CD4-positive, alpha-beta memory T cell (primary cell): ENCODE results near the gene VWF. TPM values are rescaled to one million over a fixed set of nuclear protein-coding genes. Genes with fewer than 3 reads are reported as not detected.

Experiments used
- CTCF ChIA-PET: fragments of 350-600 bp; sonication (Branson Sonifier 250); formaldehyde crosslinking; loops from one replicate; lab custom pipeline; 2021; ENCODE audit warnings: inconsistent platforms; ENCODE audit not compliant: partially characterized antibody; lab: Charles Lee
- POLR2A ChIA-PET: fragments of 350-600 bp; sonication (Branson Sonifier 250); formaldehyde crosslinking; loops from one replicate; lab custom pipeline; 2021; ENCODE audit not compliant: partially characterized antibody; lab: Charles Lee
- DNase-seq, 5 donors: peaks; one replicate each; pipeline versions ENCODE4 v3.0.0 to v3.0.0-alpha.2; 2020 to 2022; ENCODE audit warnings: mixed read lengths in 1 of 5
- H3K27ac ChIP-seq: one replicate; pipeline ENCODE4 v1.7.0; 2013; ENCODE audit warnings: low read depth, low read length
- H3K27me3 ChIP-seq: 2 replicates; pipeline ENCODE4 v1.7.0; 2013; ENCODE audit warnings: mild to moderate bottlenecking, low read length, moderate library complexity; ENCODE audit not compliant: insufficient read depth
- H3K36me3 ChIP-seq: 2 replicates; pipeline ENCODE4 v1.7.0; 2013; ENCODE audit warnings: mild to moderate bottlenecking, low read length, moderate library complexity; ENCODE audit not compliant: insufficient read depth
- H3K4me1 ChIP-seq: 2 replicates; pipeline ENCODE4 v1.7.0; 2013; ENCODE audit warnings: mild to moderate bottlenecking, low read length, moderate library complexity; ENCODE audit not compliant: insufficient read depth
- H3K4me3 ChIP-seq, 2 donors: one replicate each; pipeline ENCODE4 v1.7.0; 2013; ENCODE audit warnings: low read length in 2 of 2, mild to moderate bottlenecking in 1 of 2
- H3K9me3 ChIP-seq, 2 donors: one replicate each; pipeline ENCODE4 v1.7.0; 2013; ENCODE audit warnings: low read length in 2 of 2, control low read depth in 1 of 2; ENCODE audit not compliant: control insufficient read depth in 1 of 2
- H3K27ac Mint-ChIP-seq, 7 donors: one replicate each; pipeline ENCODE4 v1.8.0; 2020 to 2021; ENCODE audit warnings: mixed read lengths in 7 of 7, mild to moderate bottlenecking in 6 of 7, inconsistent platforms in 3 of 7, moderate library complexity in 3 of 7
- H3K27me3 Mint-ChIP-seq, 2 donors: one replicate each; pipeline ENCODE4 v1.8.0; 2020 to 2021; ENCODE audit warnings: mixed read lengths in 2 of 2
- H3K36me3 Mint-ChIP-seq, 2 donors: one replicate each; pipeline ENCODE4 v1.8.0; 2020 to 2021; ENCODE audit warnings: mixed read lengths in 2 of 2, inconsistent platforms in 1 of 2, mild to moderate bottlenecking in 1 of 2
- H3K4me1 Mint-ChIP-seq, 4 donors: one replicate each; pipeline ENCODE4 v1.8.0; 2020 to 2021; ENCODE audit warnings: mixed read lengths in 4 of 4, mild to moderate bottlenecking in 1 of 4
- H3K4me3 Mint-ChIP-seq, 8 donors: one replicate each; pipeline ENCODE4 v1.8.0; 2020 to 2021; ENCODE audit warnings: mixed read lengths in 8 of 8, mild to moderate bottlenecking in 7 of 8, moderate library complexity in 6 of 8, inconsistent platforms in 3 of 8
- H3K9me3 Mint-ChIP-seq, 8 donors: one replicate each; pipeline ENCODE4 v1.8.0; 2020 to 2021; ENCODE audit warnings: mixed read lengths in 8 of 8, mild to moderate bottlenecking in 5 of 8, inconsistent platforms in 3 of 8, moderate library complexity in 1 of 8
- intact Hi-C: fragments of 100-400 bp; cut with micrococcal nuclease; formaldehyde crosslinking; loops from one replicate; pipeline ENCODE4 v1.15.1; 2023
- polyA plus RNA-seq, 2 donors: library from polyadenylated mRNA; unstranded; fragments of 300-500 nt; fragmentation: Illumina TruSeq; gene quantifications; one replicate each; pipeline ENCODE4 v1.2.3, GENCODE V29; 2021
- total RNA-seq, 2 experiments: library from RNA; stranded (reverse); gene quantifications; one replicate each; pipeline ENCODE4 v1.2.3, GENCODE V29; 2021

Gene VWF
- total and polyA plus RNA-seq, 4 experiments from 2014 or later, result 0.03 to 0.17 (median 0.15) TPM; not detected in 1

GRCh38 chr12:6045438-6045837 is 79.0 kb downstream of the VWF start:
- H3K4me3 Mint-ChIP-seq, result no peak overlapping the region
- ChIA-PET CTCF (interaction anchor here (1.0 to 1.1 kb wide), 2 partner anchors 15 to 57 kb away, joined by 3 to 5 read pairs; no protein-coding TSS in a partner anchor), POLR2A (no interaction called here)
- no peaks in the 10 kb centered on the region for H3K36me3 Mint-ChIP-seq
- Histone ChIP-seq H3K9me3 (no peaks in the 10 kb centered on the region), H3K27me3 (no peaks in the 10 kb centered on the region), H3K36me3 (no peaks in the 10 kb centered on the region), H3K27ac (no peak overlapping the region), H3K4me3 (no peak overlapping the region), H3K4me1 (no peaks in the 10 kb centered on the region)
- H3K9me3 Mint-ChIP-seq, result no peaks in the 10 kb centered on the region
- no peak for DNase-seq
- no peaks in the 10 kb centered on the region for H3K4me1 Mint-ChIP-seq
- H3K27ac Mint-ChIP-seq, result peak overlapping the region in 1 of 7 donors; percentile 8
- H3K27me3 Mint-ChIP-seq, result peaks cover 11 to 29% of the 10 kb centered on the region in 2 donors
- intact Hi-C loops, result no loop called here

- Mint-ChIP-seq H3K27me3 (peaks cover 7 to 22% of the 10 kb centered on the region in 2 donors), H3K9me3 (no peaks in the 10 kb centered on the region), H3K4me3 (no peak overlapping the region), H3K36me3 (no peaks in the 10 kb centered on the region), H3K27ac (no peak overlapping the region), H3K4me1 (peaks cover 0 to 2% (median under 1%) of the 10 kb centered on the region in 4 donors)
- Histone ChIP-seq H3K36me3 (no peaks in the 10 kb centered on the region), H3K4me3 (no peak overlapping the region), H3K27ac (no peak overlapping the region), H3K27me3 (no peaks in the 10 kb centered on the region), H3K4me1 (no peaks in the 10 kb centered on the region), H3K9me3 (no peaks in the 10 kb centered on the region)
- ChIA-PET CTCF (interaction anchor here (1.0 to 1.4 kb wide), 2 partner anchors 9 to 56 kb away, joined by 3 to 8 read pairs; no protein-coding TSS in a partner anchor), POLR2A (no interaction called here)
- intact Hi-C loops, result no loop called here
- no peak for DNase-seq
Observed at GRCh38 chr12:6044082-6044481, 80.4 kb downstream of the VWF start.

GRCh38 chr12:6042446-6042845 is 82.0 kb downstream of the VWF start:
- no peaks in the 10 kb centered on the region for H3K4me1 ChIP-seq
- CTCF ChIA-PET, result no interaction called here

DNA sequence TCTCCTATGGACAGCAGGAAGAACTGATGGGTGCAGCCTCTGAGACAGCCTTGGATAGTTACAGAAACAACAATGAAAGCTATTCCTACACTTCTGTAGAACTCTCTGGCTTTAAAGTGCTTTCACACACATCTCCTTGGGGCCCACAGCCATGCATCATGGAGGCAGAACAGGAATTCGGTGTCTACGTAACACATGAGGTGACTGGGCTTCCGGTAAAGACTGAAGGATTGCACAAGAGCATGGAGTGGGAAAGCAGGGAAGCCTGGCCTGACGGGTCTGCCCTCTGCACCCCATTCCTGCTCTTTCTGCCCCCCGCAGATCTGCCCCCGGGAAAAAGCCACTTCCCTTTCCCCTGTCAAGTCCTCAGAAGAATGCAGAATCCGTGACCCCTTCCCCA is 82.6 kb downstream of the VWF start:
- no peak overlapping the region for H3K4me3 ChIP-seq
- no peaks in the 10 kb centered on the region for H3K36me3 Mint-ChIP-seq
- no peaks in the 10 kb centered on the region for H3K27me3 ChIP-seq
- peaks cover 4 to 13% of the 10 kb centered on the region in 2 donors for H3K27me3 Mint-ChIP-seq
- H3K27ac Mint-ChIP-seq, result no peak overlapping the region
- CTCF ChIA-PET, result interaction anchor here (9.6 kb wide), 1 partner anchor 50 kb away, joined by 186 read pairs; no protein-coding TSS in a partner anchor
- H3K4me1 Mint-ChIP-seq, result peaks cover 0 to 2% (median under 1%) of the 10 kb centered on the region in 4 donors
- intact Hi-C loops, result no loop called here
- DNase-seq, result no peak
- no peak overlapping the region for H3K4me3 Mint-ChIP-seq
- H3K27ac ChIP-seq, result no peak overlapping the region
- no peaks in the 10 kb centered on the region for H3K9me3 Mint-ChIP-seq
- no peaks in the 10 kb centered on the region for H3K36me3 ChIP-seq
- H3K9me3 ChIP-seq, result no peaks in the 10 kb centered on the region
- POLR2A ChIA-PET, result no interaction called here
- H3K4me1 ChIP-seq, result no peaks in the 10 kb centered on the region

More at GRCh38 chr12:6042446-6042845, 82.0 kb downstream of the VWF start:
- Mint-ChIP-seq H3K4me3 (no peak overlapping the region), H3K9me3 (no peaks in the 10 kb centered on the region), H3K4me1 (peaks cover 0 to 2% (median under 1%) of the 10 kb centered on the region in 4 donors), H3K27ac (no peak overlapping the region), H3K36me3 (no peaks in the 10 kb centered on the region), H3K27me3 (peaks cover 7 to 18% of the 10 kb centered on the region in 2 donors)
- DNase-seq, result no peak
- Histone ChIP-seq H3K9me3 (no peaks in the 10 kb centered on the region), H3K36me3 (no peaks in the 10 kb centered on the region), H3K27me3 (no peaks in the 10 kb centered on the region), H3K27ac (no peak overlapping the region), H3K4me3 (no peak overlapping the region)
- intact Hi-C loops, result no loop called here
- POLR2A ChIA-PET, result no interaction called here

- no peaks in the 10 kb centered on the region for H3K4me1 ChIP-seq
- H3K27me3 Mint-ChIP-seq, result peaks cover 6 to 13% of the 10 kb centered on the region in 2 donors
- H3K27ac ChIP-seq, result no peak overlapping the region
- H3K4me3 Mint-ChIP-seq, result no peak overlapping the region
- DNase-seq, result no peak
- ChIA-PET POLR2A (no interaction called here), CTCF (interaction anchor here (9.6 kb wide), 1 partner anchor 49 kb away, joined by 186 read pairs; no protein-coding TSS in a partner anchor)
- no peaks in the 10 kb centered on the region for H3K27me3 ChIP-seq
- peak overlapping the region in 1 of 7 donors; percentile 46 for H3K27ac Mint-ChIP-seq
- no peaks in the 10 kb centered on the region for H3K36me3 ChIP-seq
- intact Hi-C loops, result loop anchor here (1.0 kb wide), 2 partner anchors 53 to 75 kb away; no protein-coding TSS in a partner anchor
- H3K9me3 Mint-ChIP-seq, result no peaks in the 10 kb centered on the region
- H3K36me3 Mint-ChIP-seq, result no peaks in the 10 kb centered on the region
- no peaks in the 10 kb centered on the region for H3K9me3 ChIP-seq
- peaks cover 0 to 2% (median under 1%) of the 10 kb centered on the region in 4 donors for H3K4me1 Mint-ChIP-seq
- no peak overlapping the region for H3K4me3 ChIP-seq
Observed at GRCh38 chr12:6040815-6041214, 83.7 kb downstream of the VWF start.

GRCh38 chr12:6039894-6040601 is 84.4 kb downstream of the VWF start:
- no peaks in the 10 kb centered on the region for H3K4me1 ChIP-seq
- ChIA-PET POLR2A (no interaction called here), CTCF (interaction anchor here (0.6 to 9.6 kb wide), 7 partner anchors 9 to 155 kb away, joined by 3 to 186 read pairs (median 4); no protein-coding TSS in a partner anchor)
- peak in 4 of 5 donors; percentile 41 to 55 (median 48) for DNase-seq
- intact Hi-C loops, result loop anchor here (1.0 kb wide), 2 partner anchors 52 to 74 kb away; no protein-coding TSS in a partner anchor
- Mint-ChIP-seq H3K4me3 (peak overlapping the region in 3 of 8 donors; percentile 8 to 64 (median 13)), H3K27me3 (peaks cover 6 to 13% of the 10 kb centered on the region in 2 donors), H3K4me1 (peaks cover 0 to 2% (median under 1%) of the 10 kb centered on the region in 4 donors), H3K27ac (no peak overlapping the region), H3K36me3 (no peaks in the 10 kb centered on the region), H3K9me3 (no peaks in the 10 kb centered on the region)
- H3K4me3 ChIP-seq, result no peak overlapping the region
- H3K27me3 ChIP-seq, result no peaks in the 10 kb centered on the region
- H3K36me3 ChIP-seq, result no peaks in the 10 kb centered on the region
- no peaks in the 10 kb centered on the region for H3K9me3 ChIP-seq
- no peak overlapping the region for H3K27ac ChIP-seq

DNA sequence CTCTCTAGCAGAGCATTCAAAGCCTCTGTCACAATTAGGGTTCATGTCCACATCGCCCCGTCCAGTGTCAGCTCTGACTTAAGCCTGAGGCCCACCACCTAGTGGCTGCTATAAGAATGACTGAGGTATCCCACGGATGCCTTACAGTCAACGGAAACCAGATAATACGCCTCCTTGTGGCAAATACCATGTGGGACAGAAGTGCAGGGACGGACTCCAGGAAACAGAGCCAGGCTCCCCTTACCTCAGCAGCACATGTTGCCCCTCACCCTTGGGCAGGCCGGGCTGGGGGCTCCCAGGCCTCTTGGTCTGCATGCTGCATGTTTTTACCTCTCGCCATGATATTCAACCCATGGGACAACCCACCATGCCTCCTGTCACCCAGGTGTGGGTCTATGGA is 86.3 kb downstream of the VWF start:
- POLR2A ChIA-PET, result no interaction called here
- peaks cover 0 to 2% (median under 1%) of the 10 kb centered on the region in 4 donors for H3K4me1 Mint-ChIP-seq
- intact Hi-C loops, result no loop called here
- H3K4me1 ChIP-seq, result no peaks in the 10 kb centered on the region
- H3K27me3 Mint-ChIP-seq, result peaks cover 2 to 6% of the 10 kb centered on the region in 2 donors
- no peak overlapping the region for H3K27ac Mint-ChIP-seq
- peak in 4 of 5 donors; percentile 10 to 29 (median 25) for DNase-seq
- H3K4me3 ChIP-seq, result no peak overlapping the region
- no peak overlapping the region for H3K27ac ChIP-seq
- no peaks in the 10 kb centered on the region for H3K36me3 Mint-ChIP-seq
- no peaks in the 10 kb centered on the region for H3K27me3 ChIP-seq
- H3K9me3 Mint-ChIP-seq, result no peaks in the 10 kb centered on the region
- CTCF ChIA-PET, result interaction anchor here (0.8 to 9.6 kb wide), 11 partner anchors 7 to 246 kb away, joined by 3 to 186 read pairs (median 5); no protein-coding TSS in a partner anchor
- H3K9me3 ChIP-seq, result no peaks in the 10 kb centered on the region
- H3K4me3 Mint-ChIP-seq, result no peak overlapping the region
- H3K36me3 ChIP-seq, result no peaks in the 10 kb centered on the region
